Loucy (cell line): Measurements from ENCODE around the gene HADHA.

ENCODE experiments used
- H2AFZ ChIP-seq: fragments of 200-600 bp; sonication (generic); 2 replicates; pipeline ENCODE4 v1.6.0; 2016; ENCODE audit warnings: antibody characterized with exemption, mild to moderate bottlenecking, low read length, moderate library complexity
- H3F3A ChIP-seq: fragments of 200-600 bp; 2 replicates; pipeline ENCODE4 v1.6.0; 2016; ENCODE audit warnings: antibody characterized with exemption, low read depth, mild to moderate bottlenecking
- H3K27me3 ChIP-seq: fragments of 200-600 bp; sonication (generic); 2 replicates; pipeline ENCODE4 v1.6.1; 2014; ENCODE audit warnings: low read length, mild to moderate bottlenecking; ENCODE audit not compliant: insufficient read depth, poor library complexity, severe bottlenecking
- H3K36me3 ChIP-seq: fragments of 200-600 bp; sonication (generic); 2 replicates; pipeline ENCODE4 v1.6.1; 2016; ENCODE audit warnings: low read length; ENCODE audit not compliant: insufficient read depth
- H3K4me1 ChIP-seq: fragments of 200-600 bp; sonication (generic); 2 replicates; pipeline ENCODE4 v1.5.1; 2014; ENCODE audit warnings: low read length, mild to moderate bottlenecking; ENCODE audit not compliant: insufficient read depth, poor library complexity, severe bottlenecking
- H3K4me2 ChIP-seq: fragments of 200-600 bp; sonication (generic); 2 replicates; pipeline ENCODE4 v1.6.0; 2014; ENCODE audit warnings: antibody characterized with exemption, low read length, low read depth, mild to moderate bottlenecking; ENCODE audit not compliant: poor library complexity, severe bottlenecking
- H3K4me3 ChIP-seq: fragments of 200-600 bp; sonication (generic); 2 replicates; pipeline ENCODE4 v1.5.1; 2014; ENCODE audit warnings: low read length, mild to moderate bottlenecking, mixed read lengths; ENCODE audit not compliant: poor library complexity, severe bottlenecking
- H3K79me2 ChIP-seq: fragments of 200-600 bp; sonication (generic); 2 replicates; pipeline ENCODE4 v1.6.1; 2014; ENCODE audit warnings: low read length; ENCODE audit not compliant: insufficient read depth
- H3K9ac ChIP-seq: fragments of 200-600 bp; sonication (generic); 2 replicates; pipeline ENCODE4 v1.6.0; 2014; ENCODE audit warnings: mild to moderate bottlenecking, low read depth, low read length, moderate library complexity; ENCODE audit not compliant: poor library complexity, severe bottlenecking
- H3K9me2 ChIP-seq: fragments of 200-600 bp; sonication (generic); replicated peaks from 2 replicates; pipeline ENCODE4 v1.6.1; 2016; ENCODE audit warnings: low read depth, low read length, mixed read lengths
- H3K9me3 ChIP-seq: fragments of 200-600 bp; sonication (generic); 2 replicates; pipeline ENCODE4 v1.6.1; 2014; ENCODE audit warnings: mild to moderate bottlenecking, antibody characterized with exemption, low read length, low read depth; ENCODE audit not compliant: insufficient read depth
- H4K20me1 ChIP-seq: fragments of 200-600 bp; sonication (generic); 2 replicates; pipeline ENCODE4 v1.6.0; 2014; ENCODE audit warnings: antibody characterized with exemption, low read length, mild to moderate bottlenecking; ENCODE audit not compliant: insufficient read depth, poor library complexity, severe bottlenecking
- EZH2phosphoT487 ChIP-seq: fragments of 200-600 bp; IDR thresholded peaks from 2 replicates; pipeline ENCODE4 v1.6.1; 2018; ENCODE audit warnings: antibody characterized with exemption, mild to moderate bottlenecking, moderate library complexity, borderline replicate concordance
- TF ChIP-seq, protein P1 (sequence below): fragments of 200-600 bp; sonication (generic); conservative IDR thresholded peaks from 2 replicates; pipeline ENCODE4 v1.5.1; 2014; ENCODE audit warnings: mild to moderate bottlenecking, antibody characterized with exemption, low read length

The HADHA gene

DNA sequence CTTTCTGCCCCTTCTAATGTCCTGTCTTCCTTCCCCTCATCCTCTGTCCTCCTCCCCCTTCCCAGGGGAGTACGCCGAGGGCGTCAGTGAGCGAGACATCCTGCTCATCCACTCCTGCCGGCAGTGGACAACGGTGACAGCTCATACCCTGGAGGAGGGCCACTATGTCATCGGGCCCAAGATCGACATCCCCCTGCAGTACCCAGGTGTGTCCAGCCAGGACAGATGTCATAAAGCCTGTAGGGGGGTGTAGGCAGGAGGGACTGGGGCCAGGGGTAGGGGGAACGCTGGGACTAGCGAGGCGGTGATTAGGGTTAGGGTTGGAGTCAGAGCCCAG, 68.2 kb downstream of the HADHA start:
- Histone ChIP-seq H3K4me3 (no peak overlapping the region), H3F3A (no peaks in the 10 kb centered on the region), H3K79me2 (no peaks in the 10 kb centered on the region), H3K4me1 (no peaks in the 10 kb centered on the region), H3K9me2 (no peaks in the 10 kb centered on the region), H4K20me1 (no peaks in the 10 kb centered on the region), H2AFZ (no peak overlapping the region), H3K36me3 (no peaks in the 10 kb centered on the region), H3K9me3 (no peaks in the 10 kb centered on the region), H3K27me3 (no peaks in the 10 kb centered on the region), H3K9ac (no peak overlapping the region), H3K4me2 (no peak overlapping the region)
- TF ChIP-seq, protein P1, sequence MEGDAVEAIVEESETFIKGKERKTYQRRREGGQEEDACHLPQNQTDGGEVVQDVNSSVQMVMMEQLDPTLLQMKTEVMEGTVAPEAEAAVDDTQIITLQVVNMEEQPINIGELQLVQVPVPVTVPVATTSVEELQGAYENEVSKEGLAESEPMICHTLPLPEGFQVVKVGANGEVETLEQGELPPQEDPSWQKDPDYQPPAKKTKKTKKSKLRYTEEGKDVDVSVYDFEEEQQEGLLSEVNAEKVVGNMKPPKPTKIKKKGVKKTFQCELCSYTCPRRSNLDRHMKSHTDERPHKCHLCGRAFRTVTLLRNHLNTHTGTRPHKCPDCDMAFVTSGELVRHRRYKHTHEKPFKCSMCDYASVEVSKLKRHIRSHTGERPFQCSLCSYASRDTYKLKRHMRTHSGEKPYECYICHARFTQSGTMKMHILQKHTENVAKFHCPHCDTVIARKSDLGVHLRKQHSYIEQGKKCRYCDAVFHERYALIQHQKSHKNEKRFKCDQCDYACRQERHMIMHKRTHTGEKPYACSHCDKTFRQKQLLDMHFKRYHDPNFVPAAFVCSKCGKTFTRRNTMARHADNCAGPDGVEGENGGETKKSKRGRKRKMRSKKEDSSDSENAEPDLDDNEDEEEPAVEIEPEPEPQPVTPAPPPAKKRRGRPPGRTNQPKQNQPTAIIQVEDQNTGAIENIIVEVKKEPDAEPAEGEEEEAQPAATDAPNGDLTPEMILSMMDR, result no peak
- no peak for TF ChIP-seq EZH2phosphoT487

- Histone ChIP-seq H3K4me2 (no peak overlapping the region), H3K4me1 (no peaks in the 10 kb centered on the region), H3K9me3 (no peaks in the 10 kb centered on the region), H3F3A (no peaks in the 10 kb centered on the region), H3K79me2 (no peaks in the 10 kb centered on the region), H3K9me2 (no peaks in the 10 kb centered on the region), H3K9ac (no peak overlapping the region), H3K36me3 (no peaks in the 10 kb centered on the region), H3K27me3 (no peaks in the 10 kb centered on the region), H2AFZ (no peak overlapping the region), H4K20me1 (no peaks in the 10 kb centered on the region), H3K4me3 (no peak overlapping the region)
- TF ChIP-seq EZH2phosphoT487, result no peak
- TF ChIP-seq, protein P1, result no peak
Measured at GRCh38 chr2:26175466-26176278, 68.8 kb downstream of the HADHA start.

GRCh38 chr2:26174691-26175465, 69.6 kb downstream of the HADHA start:
- no peaks in the 10 kb centered on the region for H3F3A ChIP-seq
- H3K4me1 ChIP-seq, result no peaks in the 10 kb centered on the region
- H3K79me2 ChIP-seq, result no peaks in the 10 kb centered on the region
- H3K27me3 ChIP-seq, result no peaks in the 10 kb centered on the region
- no peak overlapping the region for H2AFZ ChIP-seq
- no peaks in the 10 kb centered on the region for H3K9me2 ChIP-seq
- H3K9ac ChIP-seq, result no peak overlapping the region
- H3K4me3 ChIP-seq, result no peak overlapping the region
- no peak overlapping the region for H3K4me2 ChIP-seq
- no peaks in the 10 kb centered on the region for H3K9me3 ChIP-seq
- TF ChIP-seq EZH2phosphoT487, result no peak
- no peaks in the 10 kb centered on the region for H3K36me3 ChIP-seq
- no peaks in the 10 kb centered on the region for H4K20me1 ChIP-seq
